Testis (tissue), 2 donors: ENCODE data around the gene BMP15.

Experiments
- CTCF ChIP-seq, 3 experiments: fragments of 450-650 bp in 2 of 3; fragments of 200-600 bp in 1 of 3; sonication (generic) in 1 of 3; IDR thresholded peaks; one replicate each; pipeline ENCODE4 v1.5.1; 2016 to 2019; ENCODE audit warnings: antibody characterized with exemption in 3 of 3, mild to moderate bottlenecking in 2 of 3, moderate library complexity in 1 of 3
- POLR2A ChIP-seq: fragments of 450-650 bp; IDR thresholded peaks from one replicate; pipeline ENCODE4 v1.6.1; 2017; ENCODE audit warnings: antibody characterized with exemption, mild to moderate bottlenecking, moderate library complexity

- TF ChIP-seq CTCF (IDR thresholded peaks at IDR 0.05) (no peak), POLR2A (no peak)
These were observed 45.2 kb upstream of the BMP15 start for GRCh38 chrX:50865311-50865710.
